Measurements from ENCODE around the gene RIPPLY3. TPM values are rescaled to one million over a fixed set of nuclear protein-coding genes. Genes with fewer than 3 reads are reported as not detected.

Gene RIPPLY3
- total and polyA plus RNA-seq, 2 of the 13 experiments (the other 11 are each of a cell fraction or from before 2014, with no cell fraction given), result 0.09 to 2.9 TPM

DNA sequence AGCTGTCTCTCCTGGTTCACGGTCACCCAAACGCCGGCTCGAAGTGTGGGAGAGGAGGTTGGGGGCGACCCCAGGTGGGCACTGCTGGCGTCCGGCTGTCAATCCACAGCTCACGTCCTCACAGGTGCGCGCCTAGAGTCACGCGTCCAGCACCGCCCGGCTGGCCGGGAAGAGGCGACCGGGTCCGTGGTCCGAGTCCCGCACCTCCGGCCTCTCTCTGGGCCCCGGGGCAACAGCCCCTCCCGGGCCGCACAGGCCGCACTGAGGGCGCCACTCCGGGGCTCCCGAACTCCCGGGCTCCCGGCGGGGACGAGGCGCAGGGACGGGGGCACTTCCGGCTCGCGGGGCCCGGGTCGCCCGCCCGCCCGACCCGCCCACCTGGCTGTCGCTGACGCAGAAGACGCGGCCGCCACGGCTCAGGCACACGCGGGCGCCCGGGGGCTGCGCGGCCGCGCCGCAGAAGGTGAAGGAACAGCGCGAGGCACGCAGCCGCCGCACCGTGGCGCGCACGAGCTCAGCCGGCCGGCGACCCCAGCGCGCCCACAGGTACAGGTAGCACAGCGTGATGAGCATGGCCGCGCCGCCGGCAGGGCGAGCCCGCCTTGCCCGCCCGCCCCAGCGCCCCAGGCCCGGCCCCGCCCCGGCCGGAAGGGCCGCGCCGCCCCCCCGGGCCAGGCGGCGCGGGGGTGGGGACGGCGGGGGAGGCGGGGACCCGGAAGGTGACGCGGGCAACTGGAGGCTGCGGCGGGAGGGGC lies 40.3 kb upstream of the RIPPLY3 start, which contains the start of gene HLCS (continued):
- TF ChIP-seq U2AF2 (IDR thresholded peaks at IDR 0.05; ENCODE audit: low read depth, low read length) (no peak), ZNF619 (CRISPR knock-in tag; IDR thresholded peaks at IDR 0.05) (0 out of 2 replicates have a peak, but pooled peaks have one; percentile 36), ZNF615 (CRISPR knock-in tag; IDR thresholded peaks at IDR 0.05; ENCODE audit: borderline replicate concordance) (no peak), ARID5B (CRISPR knock-in tag; IDR thresholded peaks at IDR 0.05) (no peak), ZNF124 (CRISPR knock-in tag; IDR thresholded peaks at IDR 0.05) (no peak), ZNF484 (CRISPR knock-in tag; IDR thresholded peaks at IDR 0.05; ENCODE audit: borderline replicate concordance, low read depth) (no peak), SMARCE1 (IDR thresholded peaks at IDR 0.05; ENCODE audit: borderline replicate concordance) (no peak), ZNF30 (CRISPR knock-in tag; IDR thresholded peaks at IDR 0.05) (no peak), ARNT (IDR thresholded peaks at IDR 0.05) (no peak), HNRNPK (IDR thresholded peaks at IDR 0.05; ENCODE audit: low read depth, low read length, poor library complexity, severe bottlenecking) (peak; percentile 15), SOX5 (CRISPR knock-in tag; IDR thresholded peaks at IDR 0.05; ENCODE audit: borderline replicate concordance) (no peak), HIC2 (CRISPR knock-in tag; IDR thresholded peaks at IDR 0.05; ENCODE audit: low read depth) (no peak), PAWR (CRISPR knock-in tag; IDR thresholded peaks at IDR 0.05; ENCODE audit: borderline replicate concordance) (no peak), MEIS2 (CRISPR knock-in tag; IDR thresholded peaks at IDR 0.05) (peak; percentile 66; the same call in 1 of the 2 replicates), HNRNPLL (IDR thresholded peaks at IDR 0.05; ENCODE audit: low read depth, low read length, poor library complexity, severe bottlenecking) (peak; percentile 74), BATF2 (CRISPR knock-in tag; IDR thresholded peaks at IDR 0.05) (no peak)
- TF ChIP-seq, protein P1, sequence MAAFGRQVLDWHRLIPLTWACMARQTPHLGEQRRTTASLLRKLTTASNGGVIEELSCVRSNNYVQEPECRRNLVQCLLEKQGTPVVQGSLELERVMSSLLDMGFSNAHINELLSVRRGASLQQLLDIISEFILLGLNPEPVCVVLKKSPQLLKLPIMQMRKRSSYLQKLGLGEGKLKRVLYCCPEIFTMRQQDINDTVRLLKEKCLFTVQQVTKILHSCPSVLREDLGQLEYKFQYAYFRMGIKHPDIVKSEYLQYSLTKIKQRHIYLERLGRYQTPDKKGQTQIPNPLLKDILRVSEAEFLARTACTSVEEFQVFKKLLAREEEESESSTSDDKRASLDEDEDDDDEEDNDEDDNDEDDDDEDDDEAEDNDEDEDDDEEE (CRISPR knock-in tag; IDR thresholded peaks at IDR 0.05), result peak; percentile 43; the same call in 1 of the 2 replicates
- TF ChIP-seq, protein P2, sequence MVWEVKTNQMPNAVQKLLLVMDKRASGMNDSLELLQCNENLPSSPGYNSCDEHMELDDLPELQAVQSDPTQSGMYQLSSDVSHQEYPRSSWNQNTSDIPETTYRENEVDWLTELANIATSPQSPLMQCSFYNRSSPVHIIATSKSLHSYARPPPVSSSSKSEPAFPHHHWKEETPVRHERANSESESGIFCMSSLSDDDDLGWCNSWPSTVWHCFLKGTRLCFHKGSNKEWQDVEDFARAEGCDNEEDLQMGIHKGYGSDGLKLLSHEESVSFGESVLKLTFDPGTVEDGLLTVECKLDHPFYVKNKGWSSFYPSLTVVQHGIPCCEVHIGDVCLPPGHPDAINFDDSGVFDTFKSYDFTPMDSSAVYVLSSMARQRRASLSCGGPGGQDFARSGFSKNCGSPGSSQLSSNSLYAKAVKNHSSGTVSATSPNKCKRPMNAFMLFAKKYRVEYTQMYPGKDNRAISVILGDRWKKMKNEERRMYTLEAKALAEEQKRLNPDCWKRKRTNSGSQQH (CRISPR knock-in tag; IDR thresholded peaks at IDR 0.05; ENCODE audit: low read depth), result peak; percentile 21; the same call in 1 of the 2 replicates

Data from HepG2 (cell line).